NCI-H1417 (cell line): Measurements from ENCODE around the gene PCSK2.

ENCODE experiments used
- DNase-seq, 3 experiments: peaks; one replicate each; lab custom pipeline; 2025; lab: John Stamatoyannopoulos, UW

Gene PCSK2

GRCh38 chr20:17504898-17505635, 278.2 kb downstream of the PCSK2 start:
- DNase-seq = peak; percentile 22 to 78 (median 47)

- DNase-seq = no peak
Measured at GRCh38 chr20:17505636-17506517, 279.0 kb downstream of the PCSK2 start.

GRCh38 chr20:17507032-17507431, 280.2 kb downstream of the PCSK2 start:
- DNase-seq = no peak

GRCh38 chr20:17507531-17507930, 280.7 kb downstream of the PCSK2 start:
- no peak for DNase-seq

- no peak for DNase-seq
Measured at GRCh38 chr20:17508756-17509155, 281.9 kb downstream of the PCSK2 start.

GRCh38 chr20:17510548-17510947, 283.7 kb downstream of the PCSK2 start:
- DNase-seq = no peak

- DNase-seq = no peak
Measured at GRCh38 chr20:17511401-17511800, 284.6 kb downstream of the PCSK2 start.

GRCh38 chr20:17513939-17514338, 287.1 kb downstream of the PCSK2 start:
- no peak for DNase-seq

- DNase-seq = no peak
Measured at GRCh38 chr20:17515053-17515452, 288.2 kb downstream of the PCSK2 start.

GRCh38 chr20:17518339-17519052, 291.7 kb downstream of the PCSK2 start:
- no peak for DNase-seq

GRCh38 chr20:17519606-17520285, 292.9 kb downstream of the PCSK2 start:
- DNase-seq = no peak

GRCh38 chr20:17520583-17520982, 293.7 kb downstream of the PCSK2 start:
- DNase-seq = no peak

- DNase-seq = no peak
Measured at GRCh38 chr20:17522528-17522927, 295.7 kb downstream of the PCSK2 start.

- DNase-seq = no peak
Measured at GRCh38 chr20:17523326-17523725, 296.5 kb downstream of the PCSK2 start.

GRCh38 chr20:17524560-17524959, 297.7 kb downstream of the PCSK2 start:
- DNase-seq = peak in 1 of 3 experiments; percentile 40

- DNase-seq = no peak
Measured at GRCh38 chr20:17525132-17525531, 298.3 kb downstream of the PCSK2 start.

- DNase-seq = peak in 2 of 3 experiments; percentile 36 to 38
Measured at GRCh38 chr20:17525650-17526049, 298.8 kb downstream of the PCSK2 start.

GRCh38 chr20:17529586-17529985, 302.7 kb downstream of the PCSK2 start:
- DNase-seq = no peak

GRCh38 chr20:17530153-17530552, 303.3 kb downstream of the PCSK2 start:
- no peak for DNase-seq

GRCh38 chr20:17530716-17531664, 304.1 kb downstream of the PCSK2 start, which contains the start of gene BFSP1:
Gene BFSP1, minus strand, starts transcription at chr20:17531379. Its CDS starts 50 bp downstream, at chr20:17531329.
- peak; percentile 49 to 90 (median 87) for DNase-seq

- DNase-seq = no peak
Measured at GRCh38 chr20:17531665-17532025, 304.8 kb downstream of the PCSK2 start.
